HG03469 (cell line): ENCODE data around the gene CCN6.
"Not testable (repeated sequence)": the region's sequence is repeated elsewhere in the genome, so short reads cannot be mapped to it uniquely, and the experiment has no call there.

Experiments
- ATAC-seq: cut with Tn5 transposase; IDR thresholded peaks from one replicate; pipeline ENCODE4 v1.9.1; 2021; ENCODE audit warnings: mild to moderate bottlenecking, moderate library complexity, moderate number of reproducible peaks; ENCODE audit not compliant: unreplicated experiment

CCN6 gene

DNA sequence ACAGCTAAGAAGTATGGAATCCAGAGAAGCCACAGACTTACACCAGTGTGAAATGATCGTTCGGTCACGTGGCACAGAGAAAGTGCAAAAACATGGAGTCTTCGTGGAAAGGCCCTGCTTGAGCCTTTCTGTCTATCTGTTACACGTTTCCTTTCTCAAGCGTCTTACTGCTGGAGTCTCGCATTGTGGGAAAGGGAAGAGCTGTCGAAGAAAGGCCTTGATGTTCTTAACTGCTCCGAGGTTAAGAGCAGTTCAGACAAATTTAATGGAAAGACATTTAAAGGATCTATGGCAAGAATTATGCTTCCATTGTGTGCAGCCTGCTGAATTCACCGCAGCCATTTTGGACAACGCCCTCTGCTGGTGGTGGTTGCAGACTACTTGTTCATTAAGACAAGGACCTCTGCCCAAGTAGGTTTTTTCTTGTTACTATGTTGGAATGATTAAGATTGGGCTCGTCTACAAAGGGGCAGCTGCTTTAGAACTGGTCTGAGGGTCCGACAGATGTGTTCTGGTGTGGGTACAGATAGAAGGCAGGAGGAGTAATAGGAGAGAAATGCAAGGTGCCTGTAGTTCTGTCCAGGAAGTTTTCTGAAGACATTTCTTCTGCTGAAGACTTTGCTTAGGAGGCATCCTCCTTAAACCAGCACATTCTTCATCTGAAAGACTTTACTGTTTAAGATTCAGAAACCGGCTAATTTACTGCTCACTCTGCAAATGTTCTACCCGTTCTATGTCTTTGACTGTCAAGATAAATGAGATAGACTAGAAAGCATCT, 24.7 kb upstream of the CCN6 start:
- no peak for ATAC-seq

DNA sequence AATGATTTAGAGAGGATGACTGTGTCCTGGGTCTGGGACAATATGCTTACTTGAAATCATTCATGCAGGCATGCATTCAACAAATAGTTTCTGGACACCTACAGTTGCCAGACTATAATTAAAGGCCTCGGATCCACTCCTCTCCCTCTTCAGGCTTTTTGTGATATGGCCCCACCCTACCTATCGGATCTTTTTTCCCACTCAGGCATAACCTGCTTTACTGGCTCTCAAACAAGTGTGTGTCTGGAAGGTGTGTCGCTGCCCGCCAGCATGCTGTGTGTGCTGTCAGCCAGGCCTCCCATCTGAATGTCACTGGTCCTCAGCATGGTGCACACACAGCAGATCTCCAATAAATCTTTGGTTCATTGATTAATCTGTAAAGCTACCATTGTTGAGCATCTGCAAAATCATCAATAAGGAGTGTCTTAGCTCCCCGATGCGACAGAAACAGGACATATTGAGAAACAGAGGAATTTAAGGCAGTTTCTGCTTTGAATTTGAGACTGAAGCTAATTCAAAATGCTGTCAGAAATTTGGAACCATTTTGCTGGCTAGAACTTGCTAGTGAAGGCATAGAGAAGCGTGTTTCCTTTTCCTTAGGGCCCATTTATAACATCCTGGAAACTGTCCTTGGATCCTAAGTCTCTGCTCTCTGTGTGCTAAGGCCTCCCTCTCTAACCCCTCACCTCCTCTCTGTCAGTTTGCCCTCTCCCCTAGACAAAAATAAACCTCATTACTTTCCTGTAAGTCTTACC, 23.5 kb upstream of the CCN6 start:
- ATAC-seq = no peak

DNA sequence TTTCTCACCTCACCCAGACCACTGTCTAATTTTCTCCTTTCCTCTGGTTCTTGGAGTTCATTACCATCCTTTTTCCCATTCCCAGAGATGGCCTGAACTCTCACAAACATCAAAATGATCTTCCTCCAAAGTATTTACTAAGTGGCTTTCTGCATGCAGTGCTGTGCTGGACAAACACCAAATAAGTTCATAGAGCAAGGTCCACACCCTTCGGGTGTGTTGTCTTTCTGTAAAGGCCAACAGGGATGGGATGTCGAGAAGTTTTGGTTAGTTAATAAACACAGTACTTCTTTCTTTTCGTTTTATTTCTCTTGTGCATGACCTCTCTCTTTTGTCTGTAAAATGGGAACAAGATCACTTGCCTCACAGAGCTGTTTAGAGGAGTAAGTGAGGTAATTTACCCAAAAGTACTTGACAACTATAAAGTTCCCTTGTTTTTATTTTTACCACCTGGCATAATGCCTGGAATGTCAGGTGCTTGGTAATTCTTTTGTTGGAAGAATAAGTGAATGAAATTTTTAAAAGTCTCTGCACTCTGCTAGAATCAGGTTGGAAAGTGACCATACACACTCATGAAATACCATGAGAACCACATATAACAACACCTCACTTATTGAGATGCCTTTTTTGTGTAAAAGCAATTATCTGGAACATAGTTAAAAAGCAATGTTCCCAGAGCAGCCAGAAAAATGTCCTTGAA, 22.8 kb upstream of the CCN6 start:
- ATAC-seq = no peak

DNA sequence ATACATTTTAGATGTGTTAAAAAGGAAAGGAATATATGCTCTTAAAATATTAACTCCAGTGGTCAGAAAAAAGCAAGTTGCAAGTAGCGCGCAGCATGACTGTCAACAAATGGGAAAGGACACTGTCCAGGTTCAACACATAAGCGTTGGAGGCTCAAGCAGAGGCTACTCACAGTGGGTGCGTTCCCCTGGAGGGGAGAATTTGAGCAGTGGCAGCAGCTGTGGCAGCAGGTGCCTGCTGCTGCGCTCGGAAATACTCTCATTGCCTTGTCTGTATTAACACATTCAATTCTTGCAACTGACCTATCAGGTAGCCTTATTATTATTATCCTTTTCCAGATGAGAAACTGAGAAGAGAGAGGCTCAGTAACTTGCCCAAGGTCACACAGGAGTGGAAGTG, 21.9 kb upstream of the CCN6 start:
- ATAC-seq = no peak

DNA sequence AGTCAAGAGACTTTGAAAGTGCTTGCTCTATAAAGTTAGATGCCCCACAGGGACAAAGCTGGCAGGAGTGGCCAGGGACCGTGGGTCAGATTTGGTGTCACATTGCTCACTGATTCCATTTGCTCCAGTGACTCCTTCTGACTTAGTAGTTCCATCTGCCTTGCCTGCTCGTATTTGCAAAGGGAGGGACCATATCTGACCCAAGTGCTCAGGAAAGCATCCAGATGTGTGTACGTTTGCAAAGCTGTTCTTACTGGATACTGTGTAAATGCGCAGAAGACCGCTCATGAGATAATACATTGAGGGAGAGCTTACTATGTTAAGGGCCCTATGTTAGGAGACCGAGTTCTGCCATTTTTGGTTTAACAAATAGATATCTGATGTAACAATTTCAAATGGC, 21.2 kb upstream of the CCN6 start:
- ATAC-seq = no peak

DNA sequence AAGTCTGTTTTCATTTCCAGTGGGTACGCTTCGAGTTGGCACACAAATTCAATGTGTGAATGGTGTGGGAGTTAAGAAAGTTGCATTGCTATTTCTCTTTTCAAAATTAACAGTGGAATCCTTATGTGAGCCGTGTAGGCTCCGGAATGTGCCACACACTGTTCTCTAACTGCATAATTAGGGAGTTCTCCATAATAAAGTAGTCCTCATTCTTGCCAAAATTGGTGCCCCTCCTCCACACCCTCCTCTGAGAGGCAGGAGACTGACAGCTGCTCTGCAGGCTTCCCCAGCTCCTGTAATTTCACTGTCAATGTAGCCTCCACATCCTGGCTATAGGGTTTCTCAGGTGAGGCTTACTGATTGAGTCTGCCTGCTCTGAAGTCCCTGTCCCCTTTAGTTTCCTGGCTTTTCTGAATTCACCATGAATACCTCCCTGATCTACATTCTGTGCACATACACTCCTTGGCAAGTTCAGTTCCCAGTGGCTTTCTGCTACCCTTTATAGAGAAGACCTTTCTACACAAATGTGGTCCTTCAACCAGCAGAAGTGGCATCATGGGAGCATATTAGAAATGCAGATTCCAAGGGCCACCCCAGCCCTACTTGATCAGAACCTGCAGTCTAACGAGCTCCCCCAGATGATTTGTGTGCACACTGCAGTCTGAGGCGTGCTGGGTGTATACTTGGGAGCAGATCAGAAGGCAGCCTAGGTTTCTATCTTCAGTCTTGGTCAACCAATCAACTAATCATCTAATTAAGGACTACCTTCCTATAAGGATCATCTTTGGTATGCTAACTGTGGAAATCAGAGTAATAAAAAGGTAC, 19.9 kb upstream of the CCN6 start:
- ATAC-seq = no peak

DNA sequence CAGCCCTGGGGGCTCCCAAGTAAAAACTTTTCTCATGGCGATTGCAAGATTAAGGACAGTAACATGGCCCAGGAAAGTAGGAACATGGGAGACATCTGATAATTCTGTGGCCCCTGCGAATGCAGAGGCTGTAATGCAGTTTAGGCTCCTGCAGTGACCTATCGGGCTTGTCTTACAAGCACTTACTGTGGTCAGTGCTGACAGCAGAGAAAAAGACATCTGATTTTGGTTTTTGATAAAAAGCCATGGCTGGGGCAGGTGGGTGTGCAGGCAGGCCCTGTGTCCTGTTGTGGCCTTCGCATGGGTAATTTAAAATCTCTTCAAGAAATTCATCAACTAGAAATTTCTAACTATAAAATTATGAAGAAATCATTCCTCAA, 19.3 kb upstream of the CCN6 start:
- no peak for ATAC-seq

DNA sequence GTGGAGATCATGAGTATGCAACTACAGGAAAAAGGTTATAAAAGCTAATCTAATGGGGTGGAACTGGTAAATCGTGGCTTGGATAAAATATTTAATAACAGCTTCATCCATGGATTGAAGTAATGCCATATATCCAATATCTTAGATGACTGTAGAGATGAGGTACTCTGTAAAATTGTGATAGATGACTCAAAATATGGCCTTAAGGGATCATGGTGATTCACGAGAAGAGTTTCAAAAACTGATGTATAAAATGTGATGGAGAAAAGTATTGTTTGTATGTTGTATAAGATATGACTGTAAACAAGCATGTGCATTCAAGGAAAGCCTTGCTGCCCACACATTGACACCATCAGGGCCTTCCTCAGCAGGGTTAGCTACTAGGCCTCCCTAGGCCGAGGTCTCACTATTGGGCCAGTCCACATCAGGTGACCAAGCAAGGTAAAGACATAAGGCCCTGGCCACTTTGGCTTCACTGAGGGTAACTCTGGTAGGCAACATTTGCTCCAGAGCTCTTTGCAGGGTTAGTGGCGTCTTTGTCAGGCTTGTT, 17.7 kb upstream of the CCN6 start:
- ATAC-seq = no peak

DNA sequence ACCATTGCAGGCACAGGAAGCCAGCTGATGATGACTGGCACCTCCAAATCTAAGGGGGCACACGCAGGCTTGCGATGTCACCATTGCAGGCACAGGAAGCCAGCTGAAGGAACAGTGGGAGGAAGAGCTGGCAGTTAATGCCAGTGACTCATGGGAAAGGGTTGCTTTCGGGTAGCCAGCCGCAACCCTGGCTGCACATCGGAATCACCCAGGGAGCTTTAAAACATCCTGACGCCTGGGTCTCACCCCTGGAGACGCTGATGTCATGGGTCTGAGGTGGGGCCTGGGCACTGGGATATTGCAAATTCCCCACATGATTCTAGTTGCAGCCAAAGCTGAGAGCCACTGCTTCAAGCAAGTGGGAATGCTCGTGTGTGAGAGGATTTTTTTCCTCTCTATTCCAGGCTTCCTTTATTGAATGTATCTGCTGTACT, 16.1 kb upstream of the CCN6 start:
- ATAC-seq = no peak

DNA sequence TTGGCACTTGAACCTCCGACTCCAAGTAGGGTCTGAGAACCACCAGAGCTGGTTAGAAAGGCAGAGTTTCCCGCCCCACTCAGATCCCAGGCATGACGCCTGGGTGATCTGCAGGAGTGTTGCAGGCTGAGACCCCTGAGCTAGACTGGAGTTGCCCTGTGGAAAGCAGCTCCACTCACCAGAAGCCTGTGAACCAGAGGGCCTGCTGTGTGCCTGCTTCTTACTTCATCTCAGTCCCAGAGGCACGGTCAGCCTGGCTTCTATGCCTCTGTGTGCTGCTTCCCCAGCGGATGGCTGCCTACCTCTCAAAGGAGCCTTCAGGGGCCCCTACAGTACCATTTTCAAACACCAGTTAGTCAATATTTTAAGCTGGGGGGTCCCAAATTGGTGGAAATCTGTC, 15.6 kb upstream of the CCN6 start:
- ATAC-seq = no peak

DNA sequence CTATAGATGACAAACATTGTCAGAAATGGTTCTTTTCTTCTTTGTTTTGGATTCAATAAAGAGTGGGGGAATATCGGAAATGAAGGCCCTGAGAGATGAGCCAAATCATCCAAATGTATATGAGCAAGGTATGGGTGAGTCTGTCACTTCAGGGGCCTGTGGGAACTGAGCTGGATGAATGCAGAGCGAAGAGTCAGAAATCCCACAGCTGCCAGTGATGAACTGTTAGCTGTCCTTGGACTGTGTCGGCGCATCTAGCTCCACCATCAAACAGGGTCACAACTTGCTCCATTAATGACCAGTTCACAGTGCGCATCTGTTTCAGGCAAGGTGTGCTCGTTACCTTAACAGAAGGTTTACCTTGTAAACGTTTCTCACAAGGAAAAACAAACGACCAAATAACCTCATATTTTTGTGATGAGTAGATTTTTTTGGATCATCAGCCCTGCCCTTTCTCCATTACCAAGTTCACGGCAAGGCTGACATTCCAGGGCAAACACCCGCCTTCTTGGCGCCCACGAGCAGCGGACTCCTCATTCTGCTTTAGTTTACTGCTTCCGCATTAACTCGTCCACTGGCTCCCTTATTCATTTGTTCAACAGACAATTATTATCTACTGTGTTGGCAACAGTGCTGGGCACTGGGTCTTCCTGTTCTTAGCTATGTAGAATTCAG, 15.0 kb upstream of the CCN6 start:
- ATAC-seq = no peak

DNA sequence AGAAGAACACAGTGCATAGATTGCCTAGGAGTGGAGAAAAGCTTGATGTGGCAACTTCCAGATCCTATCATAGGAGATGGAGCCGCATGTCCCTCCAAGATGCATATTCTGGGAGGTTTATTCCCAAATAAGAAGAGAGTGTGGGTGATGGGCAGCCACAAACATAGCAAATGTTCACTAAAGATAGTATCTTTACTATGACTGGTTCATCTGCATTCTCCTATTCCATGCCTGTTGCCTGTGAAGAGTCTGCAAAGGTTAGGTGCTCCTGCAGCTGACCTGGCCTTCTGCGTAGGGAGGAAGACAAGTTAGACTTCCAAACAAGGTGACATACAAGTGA, 14.5 kb upstream of the CCN6 start:
- no peak for ATAC-seq

DNA sequence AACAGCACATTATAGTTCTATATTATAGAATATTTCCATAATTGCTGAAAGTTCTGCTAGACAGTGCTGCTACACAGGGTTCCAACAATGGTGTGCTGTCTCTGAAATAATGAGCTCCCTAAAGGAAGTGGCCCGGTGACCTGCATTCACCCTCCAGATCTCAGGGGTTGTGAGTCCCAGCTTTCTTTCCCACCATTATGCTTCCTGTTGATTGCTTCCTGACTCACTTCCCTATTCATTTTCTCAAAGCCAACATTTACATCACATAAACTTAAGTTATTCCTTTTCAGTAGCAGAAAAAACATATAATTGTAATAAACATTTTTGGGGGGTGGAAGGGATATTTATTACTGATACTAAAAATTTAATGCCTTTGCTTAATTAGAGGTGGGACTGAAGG, 12.9 kb upstream of the CCN6 start:
- no peak for ATAC-seq

DNA sequence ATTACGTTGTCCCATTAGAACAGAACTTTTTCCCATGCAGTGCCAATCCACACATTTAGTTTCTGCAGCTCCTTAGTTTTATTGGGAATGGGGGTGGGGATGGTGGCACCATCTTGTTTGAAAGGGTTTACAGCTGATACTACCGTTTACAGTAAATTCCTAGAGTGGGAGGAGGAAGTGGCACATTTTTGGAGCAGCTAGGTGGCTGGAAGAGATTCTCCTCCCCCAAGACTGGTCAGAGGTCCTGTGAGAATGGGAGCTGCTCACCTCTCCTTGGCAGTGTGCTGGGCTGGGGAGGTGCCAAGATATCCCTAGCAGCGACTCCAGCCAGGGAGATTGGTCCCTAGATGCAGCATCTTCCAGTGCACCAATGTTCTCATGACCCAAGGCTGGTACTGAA, 12.4 kb upstream of the CCN6 start:
- ATAC-seq = no peak

DNA sequence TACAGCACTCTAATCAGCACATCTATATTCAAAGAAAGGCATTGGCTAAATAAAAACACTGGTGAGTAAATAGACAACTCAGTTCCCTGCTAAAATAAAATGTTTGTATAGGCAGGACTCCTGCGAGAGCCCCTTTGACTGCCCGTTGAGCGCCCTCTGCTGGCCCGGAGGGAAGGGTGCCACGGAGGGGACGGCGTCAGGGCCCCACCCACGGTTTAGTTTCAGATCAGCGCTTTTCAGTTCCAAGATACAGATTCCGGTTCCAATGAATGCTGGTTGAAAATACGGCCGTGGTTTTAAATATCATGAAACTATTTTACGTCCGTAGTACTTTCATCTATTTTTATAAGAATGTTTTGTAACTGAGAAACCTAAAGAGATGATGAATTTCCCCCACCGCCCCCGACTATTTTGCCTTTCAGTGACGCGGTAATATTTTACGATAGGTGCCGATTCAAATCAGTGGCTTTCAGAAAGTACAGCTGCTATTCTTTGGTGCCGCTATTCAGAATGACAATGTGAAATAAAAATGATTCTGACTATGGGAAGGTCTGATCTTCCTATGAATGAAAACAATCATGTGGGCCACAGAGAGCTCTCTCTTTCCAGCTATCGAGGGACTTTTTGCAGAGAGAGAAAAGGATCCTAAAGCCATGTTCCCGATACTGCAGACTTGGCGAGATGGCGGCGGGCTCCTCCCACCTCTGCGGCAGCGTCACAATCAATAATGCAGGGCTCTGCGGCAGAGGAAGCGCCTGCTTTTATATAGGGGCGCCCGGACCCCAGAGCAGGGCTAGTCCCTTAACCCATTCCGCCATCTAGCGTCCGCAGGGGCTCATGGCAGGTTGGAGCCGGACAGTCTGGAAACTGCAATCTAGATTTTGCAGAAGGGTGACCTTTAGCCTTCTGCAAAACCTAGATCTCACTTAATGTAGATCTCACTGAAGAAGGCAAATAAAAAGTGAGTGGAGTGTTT, 10.6 kb upstream of the CCN6 start:
- ATAC-seq = peak; percentile 85

DNA sequence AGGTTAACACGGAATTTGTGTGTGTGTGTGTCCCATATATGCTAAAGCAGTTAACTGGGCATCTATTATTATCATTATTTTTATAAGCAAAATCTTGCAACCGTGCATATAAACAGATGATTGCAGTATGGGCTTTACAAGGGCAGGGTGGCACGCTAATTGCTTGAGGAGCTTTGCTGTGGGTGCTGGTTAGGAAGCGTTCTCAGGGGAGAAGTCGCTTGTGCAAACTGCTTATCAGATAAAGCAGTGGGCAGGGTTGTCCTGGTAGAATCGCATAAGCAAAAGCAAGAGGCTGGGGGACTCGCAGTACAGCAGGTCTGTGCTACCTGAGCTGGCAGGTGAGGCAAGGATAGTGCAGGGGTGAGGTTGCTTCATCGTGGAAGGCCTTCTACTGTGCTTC, 9.7 kb upstream of the CCN6 start:
- ATAC-seq = no peak

DNA sequence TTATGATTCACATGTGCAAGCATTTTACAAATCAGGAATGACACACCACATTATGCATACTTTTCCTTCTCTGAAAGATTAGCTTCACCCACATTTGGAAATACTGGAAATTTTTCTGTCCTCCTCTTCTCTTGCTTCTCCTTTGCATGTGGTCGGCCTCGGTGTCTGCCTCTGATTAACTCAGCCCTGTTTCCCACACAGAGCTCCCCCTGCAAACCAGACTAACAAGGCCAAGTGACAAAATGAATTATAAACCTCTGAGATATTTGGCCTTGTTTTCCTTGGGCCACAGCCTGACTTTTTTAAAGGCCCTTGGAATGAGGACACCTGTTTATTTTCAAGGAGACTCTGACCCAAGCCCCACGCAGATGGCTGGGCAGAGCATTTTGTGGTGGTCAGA, 9.0 kb upstream of the CCN6 start:
- ATAC-seq = no peak

DNA sequence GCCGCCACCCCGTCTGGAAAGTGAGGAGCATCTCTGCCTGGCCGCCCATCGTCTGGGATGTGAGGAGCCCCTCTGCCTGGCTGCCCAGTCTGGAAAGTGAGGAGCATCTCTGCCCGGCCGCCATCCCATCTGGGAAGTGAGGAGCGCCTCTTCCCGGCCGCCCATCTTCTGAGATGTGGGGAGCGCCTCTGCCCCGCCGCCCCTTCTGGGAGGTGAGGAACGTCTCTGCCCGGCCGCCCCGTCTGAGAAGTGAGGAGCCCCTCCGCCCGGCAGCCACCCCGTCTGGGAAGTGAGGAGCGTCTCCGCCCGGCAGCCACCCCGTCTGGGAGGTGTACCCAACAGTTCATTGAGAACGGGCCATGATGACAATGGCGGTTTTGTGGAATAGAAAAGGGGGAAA, 6.4 kb upstream of the CCN6 start:
- ATAC-seq = not testable (repeated sequence)
